Natural killer cell (primary cell): Measurements from ENCODE around the gene RSPH6A. TPM values are rescaled to one million over a fixed set of nuclear protein-coding genes. Genes with fewer than 3 reads are reported as not detected.

Experiments used
- ATAC-seq, 3 donors: fragments of 150-1000 bp in 2 of 3; fragments of 200-7000 bp in 1 of 3; cut with Tn5 transposase; 1 replicate in 1 of 3; 2 replicates in 2 of 3; pipeline ENCODE4 v1.10.0; 2021; ENCODE audit warnings: mild to moderate bottlenecking in 2 of 3, moderate library complexity in 2 of 3
- DNase-seq, 2 donors: peaks; one replicate each; pipeline versions ENCODE4 v3.0.0 to v3.0.0-alpha.2; 2013 to 2021; ENCODE audit warnings: mixed read lengths in 1 of 2
- H3K27ac ChIP-seq: one replicate; pipeline ENCODE4 v1.5.1; 2013; ENCODE audit warnings: mild to moderate bottlenecking, low read length
- H3K27me3 ChIP-seq: one replicate; pipeline ENCODE4 v1.6.1; 2013; ENCODE audit warnings: low read length; ENCODE audit not compliant: control insufficient read depth, insufficient read depth
- H3K36me3 ChIP-seq: one replicate; pipeline ENCODE4 v1.6.1; 2013; ENCODE audit warnings: low read length; ENCODE audit not compliant: control insufficient read depth, insufficient read depth
- H3K4me1 ChIP-seq: one replicate; pipeline ENCODE4 v1.6.1; 2013; ENCODE audit warnings: low read length; ENCODE audit not compliant: control insufficient read depth, insufficient read depth
- H3K4me3 ChIP-seq: one replicate; pipeline ENCODE4 v1.5.1; 2013; ENCODE audit warnings: low read length
- H3K9me3 ChIP-seq: one replicate; pipeline ENCODE4 v1.6.1; 2013; ENCODE audit warnings: low read length; ENCODE audit not compliant: control insufficient read depth, insufficient read depth
- H3K27ac Mint-ChIP-seq, 2 donors: one replicate each; pipeline ENCODE4 v1.8.0; 2022; ENCODE audit warnings: mild to moderate bottlenecking in 2 of 2, mixed read lengths in 2 of 2, moderate library complexity in 1 of 2
- H3K27me3 Mint-ChIP-seq, 2 donors: one replicate each; pipeline ENCODE4 v1.8.0; 2022; ENCODE audit warnings: low read depth in 2 of 2, mixed read lengths in 2 of 2
- H3K36me3 Mint-ChIP-seq: one replicate; pipeline ENCODE4 v1.8.0; 2022; ENCODE audit warnings: mixed read lengths
- H3K4me1 Mint-ChIP-seq, 2 donors: one replicate each; pipeline ENCODE4 v1.8.0; 2022; ENCODE audit warnings: mixed read lengths in 2 of 2
- H3K4me3 Mint-ChIP-seq: one replicate; pipeline ENCODE4 v1.8.0; 2022; ENCODE audit warnings: mild to moderate bottlenecking, moderate library complexity, mixed read lengths
- H3K9me3 Mint-ChIP-seq, 2 donors: one replicate each; pipeline ENCODE4 v1.8.0; 2022; ENCODE audit warnings: mixed read lengths in 2 of 2
- CTCF ChIP-seq: fragments of 200-600 bp; IDR thresholded peaks from one replicate; pipeline ENCODE4 v1.8.0; 2022; ENCODE audit warnings: antibody characterized with exemption
- WGBS: methylation state at CpG from one replicate; pipeline ENCODE4 v1.1.7; 2013; ENCODE audit warnings: missing lambda C conversion rate; ENCODE audit not compliant: insufficient coverage; 5-methylcytosine and 5-hydroxymethylcytosine counted together
- intact Hi-C: fragments of 100-400 bp; cut with micrococcal nuclease; formaldehyde crosslinking; loops from one replicate; pipeline ENCODE4 v1.14.2; 2022
- total RNA-seq, 4 donors: library from RNA; stranded (reverse); fragments of 120-200 nt in 1 of 4; gene quantifications; one replicate each; pipeline versions ENCODE4 v1.2.3 to v1.2.4, GENCODE V29; 2013 to 2022

Gene RSPH6A
- total RNA-seq, 3 donors from 2014 or later (not counting 1 experiment from before 2014, with no cell fraction given) = 0.18 to 0.63 (median 0.31) TPM

GRCh38 chr19:45798995-45799517 lies 16.1 kb downstream of the RSPH6A start:
- H3K27ac ChIP-seq = no peak overlapping the region
- H3K27me3 Mint-ChIP-seq = peaks cover 0 to 18% of the 10 kb centered on the region in 2 donors
- ATAC-seq = peak; percentile 77 to 96 (median 88)
- peak; percentile 86 for TF ChIP-seq CTCF
- no peak overlapping the region for H3K4me3 ChIP-seq
- no peaks in the 10 kb centered on the region for H3K4me1 ChIP-seq
- peaks cover 5% of the 10 kb centered on the region for H3K27me3 ChIP-seq
- no peaks in the 10 kb centered on the region for H3K9me3 Mint-ChIP-seq
- no peak overlapping the region for H3K4me3 Mint-ChIP-seq
- H3K36me3 ChIP-seq = no peaks in the 10 kb centered on the region
- intact Hi-C loops = loop anchor here (1.0 kb wide), 1 partner anchor 29 kb away; no protein-coding TSS in a partner anchor
- H3K4me1 Mint-ChIP-seq = peaks cover under 1 to 5% of the 10 kb centered on the region in 2 donors
- H3K9me3 ChIP-seq = no peaks in the 10 kb centered on the region
- H3K36me3 Mint-ChIP-seq = no peaks in the 10 kb centered on the region
- 9% methylated on average over 10 of the region's 10 CpGs for WGBS
- no peak overlapping the region for H3K27ac Mint-ChIP-seq
- peak; percentile 55 to 83 for DNase-seq

- Histone ChIP-seq H3K4me3 (no peak overlapping the region), H3K9me3 (no peaks in the 10 kb centered on the region), H3K36me3 (no peaks in the 10 kb centered on the region), H3K27me3 (peaks cover 5% of the 10 kb centered on the region), H3K4me1 (peaks cover 32% of the 10 kb centered on the region), H3K27ac (no peak overlapping the region)
- Mint-ChIP-seq H3K36me3 (no peaks in the 10 kb centered on the region), H3K4me3 (no peak overlapping the region), H3K27ac (peak overlapping the region; percentile 33 to 86), H3K27me3 (peaks cover 0 to 13% of the 10 kb centered on the region in 2 donors), H3K4me1 (peaks cover 29 to 39% of the 10 kb centered on the region in 2 donors), H3K9me3 (no peaks in the 10 kb centered on the region)
- DNase-seq = no peak
- intact Hi-C loops = no loop called here
- WGBS = 86% methylated on average over 2 of the region's 2 CpGs
- ATAC-seq = no peak
- TF ChIP-seq CTCF = no peak
Measured at GRCh38 chr19:45794627-45795026, 20.5 kb downstream of the RSPH6A start.

GRCh38 chr19:45793876-45794275 lies 21.2 kb downstream of the RSPH6A start:
- H3K9me3 Mint-ChIP-seq = no peaks in the 10 kb centered on the region

More at GRCh38 chr19:45793876-45794275, 21.2 kb downstream of the RSPH6A start:
- Histone ChIP-seq H3K27ac (no peak overlapping the region), H3K9me3 (no peaks in the 10 kb centered on the region), H3K4me3 (no peak overlapping the region), H3K36me3 (peaks cover 7% of the 10 kb centered on the region), H3K4me1 (peaks cover 32% of the 10 kb centered on the region), H3K27me3 (peaks cover 5% of the 10 kb centered on the region)
- ATAC-seq (no peak), DNase-seq (no peak)
- peaks cover 33 to 38% of the 10 kb centered on the region in 2 donors for H3K4me1 Mint-ChIP-seq
- H3K36me3 Mint-ChIP-seq = peaks cover 5% of the 10 kb centered on the region
- no peak for TF ChIP-seq CTCF
- peak overlapping the region; percentile 82 for H3K4me3 Mint-ChIP-seq
- H3K27ac Mint-ChIP-seq = peak overlapping the region; percentile 86 to 98
- peaks cover 0 to 9% of the 10 kb centered on the region in 2 donors for H3K27me3 Mint-ChIP-seq
- intact Hi-C loops = loop anchor here (1.0 kb wide), 1 partner anchor 24 kb away; no protein-coding TSS in a partner anchor
- 31% methylated on average over 5 of the region's 6 CpGs for WGBS
